Kidney epithelial cell (primary cell): ENCODE data around the gene TTC39B. TPM values are rescaled to one million over a fixed set of nuclear protein-coding genes. Genes with fewer than 3 reads are reported as not detected.

ENCODE experiments used
- DNase-seq: peaks from one replicate; pipeline ENCODE4 v3.0.0-alpha.2; 2010; ENCODE audit warnings: low read depth
- H3K27me3 ChIP-seq: 2 replicates; pipeline ENCODE4 v1.6.0; 2011; ENCODE audit warnings: low read length; ENCODE audit not compliant: control insufficient read depth, insufficient read depth
- H3K36me3 ChIP-seq: 2 replicates; pipeline ENCODE4 v1.5.1; 2011; ENCODE audit warnings: low read length; ENCODE audit not compliant: control insufficient read depth, insufficient read depth
- H3K4me3 ChIP-seq: 2 replicates; pipeline ENCODE4 v1.5.1; 2011; ENCODE audit warnings: low read depth, mild to moderate bottlenecking, control low read depth, low read length
- CTCF ChIP-seq: IDR thresholded peaks from 2 replicates; pipeline ENCODE4 v1.5.1; 2011; ENCODE audit warnings: mild to moderate bottlenecking, moderate library complexity, low read length, control low read depth, inconsistent platforms; ENCODE audit not compliant: insufficient read depth, poor library complexity, severe bottlenecking
- total RNA-seq: library from RNA; depleted of rRNA; stranded (reverse); fragments of >200 nt; gene quantifications from 2 replicates; pipeline ENCODE4 v1.2.3, GENCODE V29; 2015

TTC39B gene
- total RNA-seq, 1 donor from 2014 or later, result 10.6 TPM

GRCh38 chr9:15219546-15219945 is 87.5 kb downstream of the TTC39B start:
- TF ChIP-seq CTCF, result no peak
- DNase-seq, result no peak
- H3K4me3 ChIP-seq, result no peak overlapping the region
- no peaks in the 10 kb centered on the region for H3K27me3 ChIP-seq
- H3K36me3 ChIP-seq, result peaks cover 1% of the 10 kb centered on the region

DNA sequence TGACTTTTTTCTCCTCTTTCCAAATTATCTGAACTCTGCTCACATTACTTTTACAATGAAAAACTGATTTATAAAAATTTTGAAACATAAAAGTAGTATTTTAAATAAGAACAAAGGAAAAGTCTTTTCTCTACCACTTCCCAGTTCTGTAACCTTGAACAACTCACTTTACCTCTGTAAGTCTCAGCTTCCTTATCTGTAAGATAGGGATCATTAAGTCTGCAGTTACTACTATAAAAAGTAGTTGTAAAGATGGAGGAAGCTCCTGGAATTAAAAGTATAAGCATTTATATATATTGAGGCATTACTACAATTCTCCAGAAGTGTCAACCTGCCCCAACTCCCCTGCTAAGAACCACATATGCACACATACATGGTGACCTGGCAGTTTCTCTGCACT is 88.0 kb downstream of the TTC39B start:
- Histone ChIP-seq H3K4me3 (no peak overlapping the region), H3K36me3 (peaks cover 1% of the 10 kb centered on the region), H3K27me3 (no peaks in the 10 kb centered on the region)
- DNase-seq, result no peak
- TF ChIP-seq CTCF, result no peak

- H3K27me3 ChIP-seq, result no peaks in the 10 kb centered on the region
- TF ChIP-seq CTCF, result no peak
- no peak overlapping the region for H3K4me3 ChIP-seq
- H3K36me3 ChIP-seq, result no peaks in the 10 kb centered on the region
- no peak for DNase-seq
Measured at GRCh38 chr9:15213249-15213648, 93.8 kb downstream of the TTC39B start.

DNA sequence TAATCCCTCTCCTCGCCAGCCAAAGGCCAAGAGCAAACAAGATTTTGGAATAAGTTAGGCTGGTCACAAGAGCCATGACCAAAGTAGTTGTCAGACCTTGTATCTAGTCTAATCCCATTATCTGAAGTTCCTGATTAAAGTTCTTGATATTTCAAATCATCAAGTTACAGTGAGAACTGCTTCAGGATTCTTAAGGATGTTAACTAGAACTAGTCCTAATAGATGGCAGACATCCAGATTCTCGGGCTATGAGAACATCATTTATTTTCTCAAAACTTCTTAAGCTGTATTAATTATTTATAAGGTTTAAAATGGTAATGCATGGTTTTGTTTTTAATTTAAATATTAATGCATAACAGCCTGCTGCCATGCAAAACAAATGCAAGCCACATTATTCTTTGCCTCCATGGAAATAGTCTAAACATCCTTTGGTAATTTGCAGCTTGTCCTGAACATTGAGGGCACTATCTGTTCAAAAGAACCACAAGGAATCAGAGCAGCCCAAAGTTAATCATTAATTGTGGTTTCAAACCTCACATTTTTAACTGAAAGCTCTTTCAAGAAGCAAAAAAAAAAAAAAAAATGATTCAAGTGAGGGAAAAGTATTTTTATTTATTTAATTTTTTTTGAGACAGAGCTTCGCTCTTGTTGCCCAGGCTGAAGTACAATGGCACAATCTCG is 95.1 kb downstream of the TTC39B start:
- Histone ChIP-seq H3K4me3 (no peak overlapping the region), H3K36me3 (no peaks in the 10 kb centered on the region), H3K27me3 (no peaks in the 10 kb centered on the region)
- TF ChIP-seq CTCF, result no peak
- DNase-seq, result peak; percentile 78

DNA sequence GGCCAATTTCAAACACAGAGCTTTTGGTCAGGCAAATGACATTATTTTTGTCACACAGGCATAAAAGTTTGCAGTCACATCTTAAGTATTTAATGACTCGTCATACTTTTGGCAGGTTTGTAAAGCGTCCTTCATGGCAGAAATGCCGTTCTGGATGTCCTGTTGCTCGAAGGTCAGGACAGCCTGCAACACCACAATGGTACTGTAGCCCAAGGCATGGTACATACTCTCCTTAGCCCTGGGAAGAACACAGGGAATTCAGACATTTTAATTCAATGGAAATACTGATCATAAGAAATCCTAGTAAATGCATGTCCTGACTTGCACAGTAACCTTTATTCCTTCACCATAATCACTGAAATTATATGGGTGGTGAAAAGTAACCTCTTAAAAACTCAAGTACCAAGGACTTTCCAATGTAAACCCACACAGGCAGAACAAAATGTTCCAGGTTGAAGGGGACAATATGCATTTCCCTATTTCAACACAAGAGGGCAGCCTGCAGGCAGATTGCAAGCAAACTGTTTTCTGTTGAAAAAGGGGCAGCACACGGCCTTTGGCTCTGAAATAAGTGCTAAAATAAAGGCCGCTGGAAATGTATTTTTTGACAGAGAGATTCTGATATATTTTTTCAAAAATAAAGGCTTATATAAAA is 95.7 kb downstream of the TTC39B start:
- peak; percentile 86 for TF ChIP-seq CTCF
- Histone ChIP-seq H3K27me3 (no peaks in the 10 kb centered on the region), H3K36me3 (no peaks in the 10 kb centered on the region), H3K4me3 (no peak overlapping the region)
- DNase-seq, result peak; percentile 38
